Bone marrow (tissue), 2 donors: Measurements from ENCODE around the gene APH1B.
"Not testable (repeated sequence)": the region's sequence is repeated elsewhere in the genome, so short reads cannot be mapped to it uniquely, and the experiment has no call there.

ENCODE experiments used
- DNase-seq, 2 donors: peaks; one replicate each; lab custom pipeline; 2025; lab: John Stamatoyannopoulos, UW

Gene APH1B

DNA sequence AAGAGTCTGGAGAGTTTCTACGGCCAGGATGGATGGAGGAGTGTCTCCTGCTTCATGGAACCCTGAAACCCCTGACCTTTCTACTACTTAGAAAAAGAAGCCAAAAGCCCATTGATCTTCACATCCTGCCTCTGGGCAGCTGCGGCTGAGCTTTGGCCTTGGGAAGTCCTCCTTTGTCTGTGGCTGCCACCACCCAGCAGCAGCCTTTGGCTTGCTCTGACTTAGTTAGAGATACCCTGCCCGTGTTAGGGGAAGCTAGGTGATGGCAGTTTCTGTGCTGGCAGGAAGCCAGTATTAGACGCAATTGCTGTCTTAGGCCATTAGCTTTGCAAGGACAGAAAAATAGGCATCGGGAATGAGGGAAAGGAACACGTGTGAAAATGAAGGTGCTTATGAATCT is 18.8 kb downstream of the APH1B start:
- no peak for DNase-seq

DNA sequence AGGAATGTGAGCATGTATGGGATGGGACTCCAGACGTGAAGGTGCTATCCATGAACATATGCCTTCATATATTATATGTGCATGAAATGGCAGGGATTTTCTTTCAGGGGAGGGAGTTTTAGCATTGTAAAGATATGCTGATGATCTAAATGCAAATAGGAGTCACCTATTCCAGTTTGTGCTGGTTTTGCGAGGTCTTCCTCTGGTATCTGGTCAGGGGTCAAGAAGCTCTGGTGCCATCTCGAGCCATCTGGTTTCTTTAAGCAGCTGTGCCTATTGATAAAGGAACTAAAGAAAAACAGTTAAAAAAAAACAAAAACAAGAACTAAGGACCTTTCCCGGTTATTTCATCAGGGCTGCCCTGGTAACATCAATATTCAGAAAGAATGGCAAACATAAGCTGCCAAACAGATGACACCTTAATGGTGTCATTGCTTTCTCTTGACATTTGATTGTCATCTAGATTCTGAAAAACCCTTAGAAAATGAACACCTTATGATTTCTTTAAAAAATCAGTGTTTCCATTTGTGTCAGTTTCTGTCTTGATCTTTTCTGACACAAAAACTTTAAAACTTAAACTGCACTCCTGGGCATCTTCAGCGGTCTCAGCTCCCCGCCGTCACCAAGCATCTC is 22.7 kb downstream of the APH1B start:
- no peak for DNase-seq

DNA sequence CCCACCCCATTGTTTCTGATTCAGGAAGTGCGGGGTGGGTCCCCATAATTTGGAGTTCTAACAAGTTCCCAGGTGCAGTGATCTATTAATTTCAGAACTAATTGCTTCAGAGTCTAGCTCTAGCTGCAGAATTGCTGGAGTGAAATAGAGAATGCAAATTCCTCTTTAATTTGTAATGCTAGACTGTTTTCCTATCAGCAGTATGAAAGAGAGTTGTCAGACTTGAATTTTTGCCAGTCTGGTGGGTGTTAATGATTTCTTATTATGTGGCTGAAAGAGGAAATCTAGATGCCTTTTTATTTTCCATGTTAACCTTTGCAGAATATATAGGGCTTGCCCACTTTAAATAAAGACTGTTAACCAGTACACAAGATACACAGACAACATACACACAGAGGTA is 23.7 kb downstream of the APH1B start:
- no peak for DNase-seq

DNA sequence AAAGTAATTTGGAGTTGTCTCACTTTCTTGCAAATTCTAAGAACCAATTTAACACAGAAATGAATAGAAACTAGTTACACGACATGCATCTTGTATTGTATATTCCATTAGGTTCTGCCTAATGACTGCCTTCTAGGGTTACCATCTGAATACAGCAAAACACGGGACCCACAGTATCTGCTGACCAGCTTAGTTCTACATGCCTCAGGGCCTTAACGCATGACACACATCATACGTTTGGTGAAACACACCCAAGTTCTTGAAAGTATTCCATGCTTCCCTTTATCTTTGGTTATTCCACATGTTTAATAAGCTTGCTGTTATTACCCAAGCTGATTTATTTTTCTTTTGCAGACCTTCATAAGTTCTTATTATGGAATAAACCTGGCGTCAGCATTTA is 27.9 kb downstream of the APH1B start:
- no peak for DNase-seq

DNA sequence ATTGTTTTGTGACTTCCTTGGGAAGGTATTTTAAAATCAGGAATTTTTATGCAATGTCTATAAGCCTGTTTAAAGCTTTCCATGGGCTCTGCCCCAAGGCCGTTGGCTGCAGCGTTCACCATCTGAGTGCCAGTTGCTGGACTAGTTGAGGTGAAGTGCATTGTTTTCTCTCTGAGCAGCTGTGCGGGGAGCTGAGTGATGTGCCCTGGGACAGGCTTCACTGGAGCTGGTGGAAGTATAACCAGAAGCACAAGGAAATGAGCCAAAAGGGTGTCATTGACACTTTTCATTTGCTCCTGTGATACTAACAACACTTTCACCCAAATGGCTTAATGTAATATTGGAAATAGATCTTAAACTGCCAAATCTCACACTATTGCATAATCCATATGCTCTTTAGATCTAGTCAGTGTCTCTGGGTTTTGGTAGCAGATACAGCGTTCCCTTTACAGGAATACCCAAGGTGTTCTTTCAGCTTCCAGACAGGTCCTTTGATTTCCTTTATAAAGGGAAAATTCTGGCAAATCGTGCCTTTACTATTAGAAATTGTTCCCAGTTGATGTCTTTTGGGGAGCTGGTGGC is 29.2 kb downstream of the APH1B start:
- DNase-seq: no peak

DNA sequence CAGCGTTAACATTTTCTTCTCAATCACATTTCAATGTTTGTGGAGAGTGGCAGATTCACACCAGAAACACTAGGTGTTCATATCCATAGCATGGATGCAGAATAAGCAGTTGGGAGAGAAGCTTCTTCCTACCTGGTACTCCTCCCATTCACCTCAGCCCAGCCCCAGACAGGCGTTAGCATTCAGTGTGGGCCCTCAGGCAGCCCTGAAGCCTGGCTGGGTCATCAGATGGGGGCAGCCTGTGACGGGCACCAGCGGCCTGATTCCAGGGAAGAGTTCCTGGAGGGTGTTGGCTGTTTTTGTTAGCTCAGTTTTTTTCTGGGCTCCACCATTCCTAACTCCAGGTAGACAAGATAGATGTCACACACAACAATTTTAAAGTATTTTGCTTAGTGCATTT is 31.1 kb downstream of the APH1B start:
- no peak for DNase-seq

DNA sequence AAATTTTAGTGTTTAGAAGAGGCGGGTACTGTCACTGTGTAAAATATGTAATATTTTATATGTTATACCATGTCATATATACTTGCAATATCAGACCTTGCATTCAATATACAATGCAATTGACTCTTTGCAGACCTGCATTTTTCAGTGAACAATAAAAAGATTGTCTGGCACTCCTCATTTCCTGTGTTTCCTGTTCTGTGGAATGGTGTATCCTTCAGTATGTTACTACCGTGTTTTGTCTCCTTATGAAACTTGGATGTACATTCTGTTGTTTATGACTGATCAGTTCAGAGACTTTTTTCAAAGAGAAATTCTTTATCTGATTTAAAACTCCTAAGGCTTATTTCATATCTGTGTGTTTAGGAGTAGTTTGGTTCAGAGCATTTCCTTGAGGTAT is 31.5 kb downstream of the APH1B start:
- no peak for DNase-seq

DNA sequence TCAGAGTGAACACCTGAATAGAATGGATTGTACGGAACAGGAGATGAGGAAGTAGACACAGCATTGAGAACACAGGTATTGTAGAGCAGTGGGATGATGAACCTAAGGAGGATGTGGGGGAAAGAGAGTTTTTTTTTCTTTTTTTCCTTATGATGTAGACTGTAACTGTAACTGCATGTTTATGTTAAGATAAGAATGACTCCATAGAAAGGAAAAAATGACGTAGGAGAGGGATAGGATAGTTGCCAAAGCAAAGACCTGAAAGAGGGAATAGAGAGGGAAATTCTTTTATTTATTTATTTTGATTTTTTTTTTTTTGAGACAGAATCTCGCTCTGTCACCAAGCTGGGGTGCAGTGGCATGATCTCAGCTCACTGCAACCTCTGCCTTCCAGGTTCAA is 33.2 kb downstream of the APH1B start:
- no peak for DNase-seq

DNA sequence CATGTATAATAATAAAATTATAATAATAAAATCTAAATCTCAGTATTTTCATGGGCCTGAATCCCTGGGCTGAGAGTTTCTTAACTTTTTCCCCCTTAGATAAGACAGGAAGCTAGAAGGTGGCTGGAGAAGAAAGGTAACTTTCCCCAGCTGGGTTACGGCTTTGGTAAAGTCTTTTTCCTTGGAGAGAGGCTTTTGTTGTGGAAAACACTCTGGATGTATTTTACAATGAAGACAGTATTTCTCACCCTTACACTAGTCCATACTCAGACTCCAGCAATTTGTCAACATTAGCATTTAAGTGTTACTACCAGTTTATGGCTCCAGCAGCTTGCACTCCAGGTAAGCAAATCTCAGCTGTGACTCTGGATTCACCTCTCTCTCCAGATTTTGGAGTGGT is 34.9 kb downstream of the APH1B start:
- no peak for DNase-seq

DNA sequence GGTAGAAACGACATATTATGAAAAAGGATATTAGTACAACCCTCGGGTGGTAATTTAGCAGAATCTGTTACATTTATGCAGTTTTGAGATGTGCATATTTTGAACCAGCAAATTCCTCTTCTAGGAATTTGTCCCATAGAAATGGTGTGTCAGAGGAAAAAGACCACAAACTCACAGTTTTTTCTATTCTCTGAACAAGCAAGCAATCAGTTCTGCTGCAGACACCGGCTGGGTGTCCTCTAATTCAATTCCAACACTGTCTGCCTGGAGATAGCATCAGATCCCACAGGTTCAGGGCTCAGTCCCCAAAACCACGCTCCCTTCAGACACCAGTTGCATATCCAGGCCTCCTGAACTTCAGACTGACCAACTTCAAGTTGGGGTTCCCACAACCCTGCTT is 36.4 kb downstream of the APH1B start:
- no peak for DNase-seq

DNA sequence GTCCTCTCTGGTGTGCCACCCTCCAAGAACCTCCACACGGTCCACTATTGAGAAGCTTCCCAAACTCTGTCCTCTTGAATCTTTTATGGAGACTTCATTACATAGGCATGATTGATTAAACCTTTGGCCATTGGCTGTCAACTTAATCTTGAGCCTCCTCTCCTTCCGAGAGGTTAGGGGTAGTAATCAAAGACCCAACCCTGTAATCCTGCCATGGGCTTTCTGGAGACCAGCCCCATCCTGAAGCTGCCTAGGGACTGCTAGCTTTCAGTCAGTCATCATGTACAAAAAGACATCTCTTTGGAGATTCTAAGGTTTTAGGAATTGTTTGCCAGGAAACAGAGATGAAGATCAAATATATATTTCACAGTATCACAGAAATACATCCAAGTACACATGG is 37.0 kb downstream of the APH1B start:
- no peak for DNase-seq

DNA sequence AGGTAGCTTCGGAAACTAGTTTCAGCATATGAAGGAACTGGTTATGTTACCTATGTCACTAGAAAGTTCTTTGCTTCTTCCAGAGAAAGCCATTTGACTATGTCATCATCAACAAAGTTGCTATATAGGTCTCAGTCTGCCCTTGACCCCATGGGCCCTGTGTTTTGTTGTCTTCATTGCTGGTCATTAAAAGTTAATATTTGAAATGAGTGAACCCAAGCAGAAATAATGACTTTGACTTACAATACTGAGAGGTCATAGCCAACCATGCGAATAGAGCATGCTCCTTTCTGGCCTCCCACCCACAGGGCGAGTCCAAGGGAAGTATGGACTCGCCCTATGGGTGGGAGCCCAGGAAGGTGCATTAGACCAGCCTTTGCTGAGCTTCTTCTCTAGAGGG is 40.9 kb downstream of the APH1B start:
- DNase-seq: no peak

DNA sequence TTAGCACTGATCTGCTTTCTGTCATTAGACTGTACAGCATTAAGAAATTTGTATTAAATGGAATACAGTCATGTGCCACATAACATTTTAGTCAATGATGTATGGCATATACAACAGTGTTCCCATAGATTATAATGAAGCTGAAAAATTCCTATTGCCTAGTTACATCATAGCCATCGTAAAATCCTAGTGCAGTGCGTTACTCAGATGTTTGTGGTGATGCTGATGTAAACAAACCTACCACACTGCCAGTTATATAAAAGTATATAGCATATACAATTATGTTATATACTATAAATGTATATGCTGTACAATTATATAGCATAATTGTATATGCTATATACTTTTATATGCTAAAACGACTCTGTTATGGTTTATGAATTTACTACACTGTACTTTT is 41.7 kb downstream of the APH1B start:
- no peak for DNase-seq

DNA sequence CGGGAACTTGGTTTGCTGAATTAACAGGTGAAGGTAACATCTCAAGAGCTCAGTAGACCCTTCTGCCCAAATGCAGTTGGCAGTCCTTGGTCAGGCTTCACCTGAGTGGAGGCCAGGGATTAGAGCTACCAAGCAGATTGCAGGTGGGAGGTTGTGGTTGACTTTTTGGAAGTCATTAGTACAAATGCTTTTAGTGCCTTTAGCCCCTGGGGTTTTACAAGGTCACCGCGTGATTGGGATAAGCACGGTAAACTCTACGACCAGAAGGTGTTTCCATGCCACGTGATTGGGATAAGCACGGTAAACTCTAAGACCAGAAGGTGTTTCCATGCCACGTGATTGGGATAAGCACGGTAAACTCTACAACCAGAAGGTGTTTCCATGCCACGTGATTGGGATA is 43.0 kb downstream of the APH1B start:
- DNase-seq: not testable (repeated sequence)

DNA sequence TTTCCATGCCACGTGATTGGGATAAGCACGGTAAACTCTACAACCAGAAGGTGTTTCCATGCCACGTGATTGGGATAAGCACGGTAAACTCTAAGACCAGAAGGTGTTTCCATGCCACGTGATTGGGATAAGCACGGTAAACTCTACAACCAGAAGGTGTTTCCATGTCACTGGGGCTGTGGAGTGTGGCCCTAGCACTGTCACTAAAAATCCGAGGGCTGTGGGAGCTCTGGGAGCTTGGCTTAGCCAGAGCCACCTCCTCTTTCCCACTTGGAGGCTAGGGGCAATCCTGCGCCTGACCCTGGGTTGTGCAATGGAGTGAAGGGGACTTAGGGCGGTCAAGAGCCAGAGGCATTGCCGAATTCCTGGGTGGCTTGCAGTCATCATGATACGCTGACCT is 43.6 kb downstream of the APH1B start:
- DNase-seq: not testable (repeated sequence)

DNA sequence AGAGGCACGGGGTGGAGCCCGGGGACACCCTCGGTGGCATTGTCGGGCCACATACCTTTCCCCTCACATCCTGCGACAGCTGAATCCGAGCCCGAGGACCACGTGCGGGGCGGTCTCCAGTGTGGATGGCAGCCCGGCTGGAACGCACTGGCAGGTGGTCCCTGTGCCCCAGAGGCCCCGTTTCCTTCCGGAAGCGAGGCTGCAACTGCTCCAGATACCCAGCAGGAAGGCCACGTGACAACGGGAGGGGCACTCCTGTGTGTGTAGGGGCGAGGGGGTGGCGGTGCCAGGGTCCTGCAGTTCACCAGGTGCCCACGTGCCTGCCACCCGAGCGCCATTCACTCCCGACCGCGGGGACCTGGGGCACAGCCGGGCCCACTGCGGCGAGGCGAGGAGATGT is 44.1 kb downstream of the APH1B start:
- DNase-seq: no peak

DNA sequence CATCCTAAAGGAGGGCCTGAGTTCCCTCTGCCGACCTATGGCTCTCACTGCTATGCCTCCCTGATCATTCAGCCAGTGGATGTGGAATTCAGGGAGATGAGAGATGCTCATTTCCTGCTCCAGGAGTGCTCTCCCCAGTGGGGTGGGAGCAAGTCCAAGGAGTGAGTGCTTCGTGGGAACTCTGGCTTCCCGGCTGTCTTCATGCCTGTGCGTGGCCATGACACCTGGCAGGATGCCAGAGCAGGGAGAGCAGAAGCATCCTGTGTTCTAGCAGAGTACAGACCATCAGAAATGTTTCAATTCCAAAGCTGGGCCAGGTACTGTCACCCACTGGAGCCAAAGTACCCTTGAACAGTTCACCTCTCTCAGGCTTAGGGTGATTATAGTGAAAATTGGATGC is 45.1 kb downstream of the APH1B start:
- DNase-seq: no peak

DNA sequence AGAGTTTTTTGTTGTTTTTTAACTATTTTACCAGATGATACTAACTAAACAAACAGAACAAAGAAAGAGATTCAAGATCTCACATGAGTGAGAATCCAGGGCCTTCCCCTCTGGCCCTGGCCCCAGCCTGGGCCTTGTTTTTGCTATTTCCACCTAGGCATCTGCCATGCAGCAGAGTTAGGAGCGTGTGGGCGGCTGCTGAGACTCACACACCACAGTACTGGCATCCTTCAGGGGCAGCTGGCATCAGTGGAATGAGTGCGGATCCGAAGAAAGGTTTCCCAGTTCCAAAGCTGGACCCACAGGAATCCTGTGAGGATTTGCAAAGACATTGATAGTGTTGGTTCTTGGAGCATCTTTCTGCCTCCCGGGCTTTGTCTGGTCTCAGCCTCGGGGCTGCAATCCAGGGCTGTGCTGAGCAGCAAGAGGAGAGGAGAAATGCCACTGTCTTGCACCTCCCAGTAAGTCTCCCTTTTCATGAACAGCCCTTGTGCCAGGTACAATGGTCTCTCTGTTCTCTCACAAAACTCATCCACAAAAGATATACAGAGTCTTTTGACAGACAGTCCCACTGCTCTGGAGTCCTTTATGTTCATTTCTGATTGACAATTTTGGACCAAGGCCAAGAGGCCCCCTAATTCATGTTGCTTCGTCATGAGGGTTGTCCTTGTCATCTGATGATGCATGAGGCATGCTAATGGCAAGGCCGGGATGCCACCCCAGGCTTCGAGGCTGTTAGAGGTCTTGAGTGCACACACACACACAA is 46.6 kb downstream of the APH1B start:
- no peak for DNase-seq

DNA sequence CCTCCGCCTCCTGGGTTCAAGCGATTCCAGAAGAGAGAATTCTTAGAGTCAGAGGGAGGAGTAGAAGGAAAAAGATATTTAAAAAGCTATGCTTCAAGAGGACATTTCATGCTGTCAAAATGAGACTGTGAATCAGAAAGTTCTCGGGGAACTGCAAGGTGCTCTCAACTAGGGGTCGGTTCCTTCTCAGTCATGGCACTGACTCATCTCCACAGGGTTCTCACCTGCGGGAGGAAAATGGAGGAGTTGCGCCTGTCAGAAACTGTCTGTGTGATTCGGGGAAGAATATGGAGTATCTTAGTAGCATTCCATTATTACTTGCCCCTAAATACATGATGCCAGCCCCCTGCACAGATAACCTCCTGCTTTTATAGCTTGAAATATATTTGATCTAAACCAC is 47.4 kb downstream of the APH1B start:
- no peak for DNase-seq

DNA sequence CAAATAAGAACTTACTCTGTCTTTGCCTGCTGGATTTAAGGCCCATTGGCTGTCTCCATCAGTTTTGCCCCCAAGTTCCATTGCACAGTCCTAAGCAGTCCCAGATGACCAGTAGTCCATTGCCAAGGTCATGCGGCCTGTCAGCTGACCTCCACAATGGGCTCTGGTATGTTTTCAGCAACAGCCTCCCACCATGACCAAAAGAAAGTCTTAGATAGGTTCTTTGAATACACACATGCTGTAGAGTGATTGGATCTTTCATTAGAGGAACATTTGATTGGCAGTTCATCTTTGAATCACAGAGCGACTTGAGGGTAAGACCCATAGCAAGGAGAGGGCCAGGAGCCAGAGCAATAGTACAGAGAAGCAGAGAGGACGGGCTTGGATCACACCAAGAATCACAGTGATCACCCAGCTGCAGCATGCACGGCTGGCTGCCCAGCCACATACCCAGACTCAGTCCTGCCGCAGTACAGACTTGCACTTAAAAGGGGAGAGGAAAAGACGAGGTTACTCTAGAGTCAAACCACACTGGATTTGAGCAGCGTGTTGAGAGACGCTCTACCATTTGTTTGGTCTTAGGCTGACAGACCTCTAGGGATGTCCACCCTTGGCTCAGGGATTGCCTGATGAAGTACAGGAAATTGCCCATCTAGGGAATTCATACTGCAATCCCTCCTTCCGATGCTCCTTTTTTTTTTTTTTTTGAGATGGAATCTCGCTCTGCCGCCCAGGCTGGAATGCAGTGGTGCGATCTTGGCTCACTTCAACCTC is 50.4 kb downstream of the APH1B start:
- DNase-seq: no peak

DNA sequence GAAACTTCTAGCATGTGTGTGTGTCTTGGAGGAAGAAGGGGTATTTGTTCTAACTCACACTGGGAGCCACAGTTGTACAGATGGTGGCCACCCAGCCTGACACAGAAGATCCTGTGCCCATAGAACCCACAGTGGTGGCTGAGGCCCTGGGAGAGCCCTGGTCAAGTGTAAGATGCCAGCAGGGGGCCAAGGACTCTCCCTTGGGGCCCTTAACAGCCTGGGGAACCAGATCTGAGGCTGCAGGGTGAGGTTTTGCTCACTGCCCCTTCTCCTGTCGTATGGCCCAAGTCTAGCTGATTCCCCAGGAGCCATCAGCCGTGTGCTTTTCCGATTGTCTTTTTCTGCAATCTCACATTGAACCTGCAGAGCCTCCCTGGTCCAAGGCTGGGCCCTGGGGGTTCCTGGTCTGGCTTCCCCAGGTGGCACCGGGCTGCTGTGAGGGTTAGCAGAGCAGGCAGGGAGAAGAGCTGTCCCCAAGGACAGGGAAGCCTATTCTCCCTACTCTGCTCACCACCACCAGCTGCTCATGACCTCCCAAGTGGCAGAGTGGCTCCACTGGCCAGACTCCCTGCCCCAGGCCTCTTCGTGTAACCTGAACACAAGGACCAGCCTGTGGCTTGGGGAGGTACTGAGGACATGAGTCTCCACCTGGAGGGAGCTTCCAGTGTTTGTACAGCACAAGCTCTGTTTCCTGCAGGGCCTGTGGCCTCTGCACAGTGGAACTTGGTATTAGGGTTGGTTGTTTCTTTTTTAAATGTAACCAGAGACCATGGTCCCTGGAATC is 52.4 kb downstream of the APH1B start:
- no peak for DNase-seq

DNA sequence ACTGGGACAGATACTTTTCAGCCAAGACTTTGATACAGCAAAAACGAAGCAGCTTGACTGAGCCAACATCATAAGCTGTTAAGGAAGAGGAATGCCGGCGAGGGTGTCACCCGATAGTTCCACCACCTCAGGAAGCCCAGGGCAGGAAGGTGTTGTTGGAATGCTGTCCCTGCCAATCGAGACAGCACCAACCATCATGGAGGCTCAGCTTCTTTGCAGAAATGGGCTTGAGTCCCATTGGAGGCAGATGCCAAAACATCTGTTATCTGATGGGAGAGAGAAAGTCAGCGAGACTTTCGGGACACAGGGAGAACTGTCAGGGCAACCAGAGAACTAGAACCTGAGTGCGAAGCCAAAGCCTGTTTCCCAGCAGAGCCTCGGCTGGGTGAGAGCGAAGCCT is 53.5 kb downstream of the APH1B start:
- no peak for DNase-seq
